Measurements from ENCODE around the gene C17orf100. TPM values are rescaled to one million over a fixed set of nuclear protein-coding genes. Genes with fewer than 3 reads are reported as not detected.
A peak's percentile ranks its signal among the peaks of the same experiment; 100 is the strongest.

C17orf100 gene
- total and polyA plus RNA-seq, 7 donors: 0.34 to 1.4 (median 0.67) TPM

DNA sequence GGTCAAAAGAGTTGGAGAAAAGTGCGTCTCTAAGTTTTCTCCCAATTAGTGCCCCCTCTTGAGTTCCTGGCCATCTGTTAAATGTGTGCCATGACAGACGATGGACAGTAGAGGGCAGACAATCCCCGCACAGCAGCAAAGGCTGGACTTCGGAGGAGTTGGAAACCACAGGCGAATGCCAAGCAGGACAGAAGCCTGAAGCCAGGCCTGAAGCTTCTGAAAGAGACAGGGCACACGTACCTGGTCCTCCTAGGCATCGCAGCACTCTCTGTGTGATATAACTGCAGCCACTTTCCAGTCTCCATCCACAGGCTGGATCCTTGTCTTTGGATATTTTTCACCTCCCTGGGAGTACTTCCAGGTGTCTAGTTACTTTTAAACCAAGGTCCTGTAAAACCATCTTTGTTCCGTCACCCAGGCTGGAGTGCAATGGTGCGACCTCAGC is 14.5 kb downstream of the C17orf100 start:
- H3K27me3 ChIP-seq (ENCODE audit: insufficient read depth in 3 of 3, low read length in 2 of 3): peaks cover 0 to 13% (median 3%) of the 10 kb centered on the region in 3 donors
- WGBS, 3 donors: 14 to 19% (median 19%) methylated on average over 9 of the region's 9 CpGs
- intact Hi-C loops (cut with DNase I): loop anchor here (2.0 to 10.0 kb wide), 3 partner anchors 177 to 339 kb away; no protein-coding TSS in a partner anchor
- DNase-seq (peak; percentile 61 to 79), ATAC-seq (peak; percentile 89 to 95 (median 94))
- H3K4me1 ChIP-seq: no peaks in the 10 kb centered on the region
- H3K9me3 ChIP-seq: no peaks in the 10 kb centered on the region
- no peaks in the 10 kb centered on the region for H3K36me3 ChIP-seq (ENCODE audit: insufficient read depth in 1 of 2, low read depth in 1 of 2)
- H3K27ac ChIP-seq: no peak overlapping the region
- peak; percentile 79 for TF ChIP-seq CTCF (IDR thresholded peaks at IDR 0.05)
- no peak overlapping the region for H3K4me3 ChIP-seq

GRCh38 chr17:6666557-6666956 is 15.0 kb downstream of the C17orf100 start:
- intact Hi-C loops (cut with DNase I): loop anchor here (2.0 to 10.0 kb wide), 3 partner anchors 176 to 338 kb away; no protein-coding TSS in a partner anchor
- H3K27me3 ChIP-seq (ENCODE audit: insufficient read depth in 3 of 3, low read length in 2 of 3): peaks cover 0 to 9% (median 2%) of the 10 kb centered on the region in 3 donors
- H3K9me3 ChIP-seq: no peaks in the 10 kb centered on the region

GRCh38 chr17:6667516-6667915 is 16.0 kb downstream of the C17orf100 start:
- no peaks in the 10 kb centered on the region for H3K9me3 ChIP-seq
- H3K4me1 ChIP-seq: no peaks in the 10 kb centered on the region
- 49 to 63% (median 54%) methylated on average over 6 of the region's 6 CpGs for WGBS, 3 donors
- intact Hi-C loops (cut with DNase I): loop anchor here (2.0 to 10.0 kb wide), 3 partner anchors 175 to 337 kb away; no protein-coding TSS in a partner anchor
- H3K27me3 ChIP-seq (ENCODE audit: insufficient read depth in 3 of 3, low read length in 2 of 3): peaks cover 0 to 14% (median 2%) of the 10 kb centered on the region in 3 donors
- no peaks in the 10 kb centered on the region for H3K36me3 ChIP-seq (ENCODE audit: insufficient read depth in 1 of 2, low read depth in 1 of 2)
- TF ChIP-seq CTCF (IDR thresholded peaks at IDR 0.05): no peak
- ATAC-seq: no peak
- no peak overlapping the region for H3K4me3 ChIP-seq
- H3K27ac ChIP-seq: no peak overlapping the region
- DNase-seq: no peak

More at GRCh38 chr17:6666557-6666956, 15.0 kb downstream of the C17orf100 start:
- H3K4me3 ChIP-seq: no peak overlapping the region
- H3K27ac ChIP-seq: no peak overlapping the region
- TF ChIP-seq CTCF (IDR thresholded peaks at IDR 0.05): no peak
- no peaks in the 10 kb centered on the region for H3K4me1 ChIP-seq
- no peaks in the 10 kb centered on the region for H3K36me3 ChIP-seq (ENCODE audit: insufficient read depth in 1 of 2, low read depth in 1 of 2)
- no peak for DNase-seq
- 91 to 97% (median 93%) methylated on average over 6 of the region's 6 CpGs for whole genome bisulfite sequencing, 3 donors
- ATAC-seq: no peak

DNA sequence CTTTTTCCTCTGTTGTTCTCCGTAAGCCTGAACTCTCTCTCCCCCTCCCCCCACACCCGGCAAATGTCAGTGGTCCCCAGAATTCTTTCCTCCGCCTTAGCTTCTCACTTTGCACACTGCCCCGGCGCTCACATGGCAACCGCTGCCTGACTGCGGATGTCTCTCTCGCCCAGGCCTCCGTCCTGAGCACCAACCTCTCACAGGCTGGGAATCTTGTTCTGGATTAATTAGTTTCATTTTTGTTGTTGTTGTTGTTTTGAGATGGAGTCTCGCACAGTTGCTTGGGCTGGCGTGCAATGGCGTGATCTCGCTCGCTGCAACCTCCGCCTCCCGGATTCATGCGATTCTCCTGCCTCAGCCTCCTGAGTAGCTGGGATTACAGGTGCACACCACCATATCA is 16.7 kb downstream of the C17orf100 start:
- intact Hi-C loops (cut with DNase I): loop anchor here (5.0 to 10.0 kb wide), 2 partner anchors 334 to 337 kb away; no protein-coding TSS in a partner anchor
- Histone ChIP-seq H3K4me1 (no peaks in the 10 kb centered on the region), H3K27ac (no peak overlapping the region), H3K36me3 (ENCODE audit: insufficient read depth in 1 of 2, low read depth in 1 of 2) (no peaks in the 10 kb centered on the region), H3K27me3 (ENCODE audit: insufficient read depth in 3 of 3, low read length in 2 of 3) (peaks cover 0 to 14% (median 2%) of the 10 kb centered on the region in 3 donors), H3K4me3 (no peak overlapping the region), H3K9me3 (no peaks in the 10 kb centered on the region)
- no peak for TF ChIP-seq CTCF (IDR thresholded peaks at IDR 0.05)
- DNase-seq (no peak), ATAC-seq (no peak)
- WGBS, 3 donors: 67 to 79% (median 73%) methylated on average over 17 of the region's 17 CpGs
